ENCODE data around the gene CDC123. TPM values are rescaled to one million over a fixed set of nuclear protein-coding genes. Genes with fewer than 3 reads are reported as not detected.

The CDC123 gene
- polyA plus RNA-seq, 1 experiment = 138 TPM

GRCh38 chr10:12213621-12214020, 17.6 kb downstream of the CDC123 start:
- ChIA-PET CTCF (interaction anchor here (0.8 to 4.6 kb wide), 14 partner anchors 8 to 886 kb away, joined by 3 to 93 read pairs (median 16); partner anchors contain the start of gene OPTN), POLR2A (no interaction called here)
- no peak overlapping the region for H3K27ac ChIP-seq (ENCODE audit: low read depth, low read length)
- H3K4me3 ChIP-seq (ENCODE audit: low read depth, low read length) = no peak overlapping the region
- no peak for TF ChIP-seq CTCF (IDR thresholded peaks at IDR 0.05; ENCODE audit: low read depth, low read length)
- no peaks in the 10 kb centered on the region for H3K27me3 ChIP-seq (ENCODE audit: control insufficient read depth, insufficient read depth, low read length)
- DNase-seq (ENCODE audit: low read depth, low spot score) = no peak
- no peaks in the 10 kb centered on the region for H3K9me3 ChIP-seq (ENCODE audit: control insufficient read depth, insufficient read depth, low read length)

- CTCF ChIA-PET = interaction anchor here (0.8 to 4.6 kb wide), 37 partner anchors 8 to 929 kb away, joined by 3 to 93 read pairs (median 7); partner anchors contain the start of genes CDC123, NUDT5 and OPTN
Measured at GRCh38 chr10:12214093-12214492, 18.1 kb downstream of the CDC123 start.

GRCh38 chr10:12214763-12215218, 18.8 kb downstream of the CDC123 start:
- peak; percentile 75 for TF ChIP-seq CTCF (IDR thresholded peaks at IDR 0.05; ENCODE audit: low read depth, low read length)
- no peaks in the 10 kb centered on the region for H3K27me3 ChIP-seq (ENCODE audit: control insufficient read depth, insufficient read depth, low read length)
- POLR2A ChIA-PET = no interaction called here
- CTCF ChIA-PET = interaction anchor here (0.6 to 4.6 kb wide), 51 partner anchors 9 to 946 kb away, joined by 3 to 93 read pairs (median 4); partner anchors contain the start of genes CDC123, NUDT5 and OPTN
- H3K9me3 ChIP-seq (ENCODE audit: control insufficient read depth, insufficient read depth, low read length) = no peaks in the 10 kb centered on the region
- DNase-seq (ENCODE audit: low read depth, low spot score) = peak; percentile 24
- no peak overlapping the region for H3K27ac ChIP-seq (ENCODE audit: low read depth, low read length)
- no peak overlapping the region for H3K4me3 ChIP-seq (ENCODE audit: low read depth, low read length)

More at GRCh38 chr10:12214093-12214492, 18.1 kb downstream of the CDC123 start:
- Histone ChIP-seq H3K27ac (ENCODE audit: low read depth, low read length) (no peak overlapping the region), H3K9me3 (ENCODE audit: control insufficient read depth, insufficient read depth, low read length) (no peaks in the 10 kb centered on the region), H3K4me3 (ENCODE audit: low read depth, low read length) (no peak overlapping the region), H3K27me3 (ENCODE audit: control insufficient read depth, insufficient read depth, low read length) (no peaks in the 10 kb centered on the region)
- POLR2A ChIA-PET = no interaction called here
- no peak for TF ChIP-seq CTCF (IDR thresholded peaks at IDR 0.05; ENCODE audit: low read depth, low read length)
- no peak for DNase-seq (ENCODE audit: low read depth, low spot score)

DNA sequence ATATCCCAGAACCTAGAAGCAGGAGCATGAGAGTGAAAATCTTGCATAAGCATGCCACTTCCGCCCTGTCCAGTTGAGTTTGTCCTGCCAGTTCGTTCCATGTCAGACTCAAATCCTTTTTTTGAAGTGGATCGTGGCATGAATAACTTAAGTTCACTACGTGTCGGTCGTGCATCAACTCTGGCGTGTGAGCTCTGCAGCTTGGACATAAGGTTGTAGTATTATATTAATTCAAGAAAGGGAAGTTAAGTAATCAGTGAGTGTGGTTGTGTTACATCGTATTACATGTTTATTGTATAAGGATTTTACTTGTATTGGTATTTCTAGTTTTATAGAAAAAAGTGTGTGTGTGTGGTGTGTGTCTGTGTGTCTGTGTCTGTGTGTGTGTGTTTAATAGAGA, 23.0 kb downstream of the CDC123 start:
- ChIA-PET CTCF (interaction anchor here (4.7 kb wide), 1 partner anchor 492 kb away, joined by 18 read pairs; no protein-coding TSS in a partner anchor), POLR2A (no interaction called here)

More for the DNA sequence above, 23.0 kb downstream of the CDC123 start:
- H3K27ac ChIP-seq (ENCODE audit: low read depth, low read length) = no peak overlapping the region
- H3K9me3 ChIP-seq (ENCODE audit: control insufficient read depth, insufficient read depth, low read length) = peaks cover 2% of the 10 kb centered on the region; the same call in 1 of the 2 replicates
- H3K4me3 ChIP-seq (ENCODE audit: low read depth, low read length) = no peak overlapping the region
- no peaks in the 10 kb centered on the region for H3K27me3 ChIP-seq (ENCODE audit: control insufficient read depth, insufficient read depth, low read length)
- DNase-seq (ENCODE audit: low read depth, low spot score) = no peak
- TF ChIP-seq CTCF (IDR thresholded peaks at IDR 0.05; ENCODE audit: low read depth, low read length) = no peak
